Right renal pelvis (tissue), 4 donors: Measurements from ENCODE around the gene RAD51B. TPM values are rescaled to one million over a fixed set of nuclear protein-coding genes. Genes with fewer than 3 reads are reported as not detected.

Experiments
- DNase-seq, 4 donors: peaks; one replicate each; pipeline ENCODE4 v3.0.0-alpha.2; 2013; ENCODE audit warnings: low read depth in 4 of 4, low spot score in 3 of 4, missing footprints in 1 of 4
- polyA plus RNA-seq, 4 donors: library from polyadenylated mRNA; unstranded; fragments of 120-200 nt; gene quantifications; one replicate each; pipeline ENCODE4 v1.2.1, GENCODE V29; 2013; ENCODE audit not compliant: insufficient read length in 4 of 4

The RAD51B gene
- polyA plus RNA-seq, 4 donors = 10.7 to 11.6 (median 11.3) TPM

DNA sequence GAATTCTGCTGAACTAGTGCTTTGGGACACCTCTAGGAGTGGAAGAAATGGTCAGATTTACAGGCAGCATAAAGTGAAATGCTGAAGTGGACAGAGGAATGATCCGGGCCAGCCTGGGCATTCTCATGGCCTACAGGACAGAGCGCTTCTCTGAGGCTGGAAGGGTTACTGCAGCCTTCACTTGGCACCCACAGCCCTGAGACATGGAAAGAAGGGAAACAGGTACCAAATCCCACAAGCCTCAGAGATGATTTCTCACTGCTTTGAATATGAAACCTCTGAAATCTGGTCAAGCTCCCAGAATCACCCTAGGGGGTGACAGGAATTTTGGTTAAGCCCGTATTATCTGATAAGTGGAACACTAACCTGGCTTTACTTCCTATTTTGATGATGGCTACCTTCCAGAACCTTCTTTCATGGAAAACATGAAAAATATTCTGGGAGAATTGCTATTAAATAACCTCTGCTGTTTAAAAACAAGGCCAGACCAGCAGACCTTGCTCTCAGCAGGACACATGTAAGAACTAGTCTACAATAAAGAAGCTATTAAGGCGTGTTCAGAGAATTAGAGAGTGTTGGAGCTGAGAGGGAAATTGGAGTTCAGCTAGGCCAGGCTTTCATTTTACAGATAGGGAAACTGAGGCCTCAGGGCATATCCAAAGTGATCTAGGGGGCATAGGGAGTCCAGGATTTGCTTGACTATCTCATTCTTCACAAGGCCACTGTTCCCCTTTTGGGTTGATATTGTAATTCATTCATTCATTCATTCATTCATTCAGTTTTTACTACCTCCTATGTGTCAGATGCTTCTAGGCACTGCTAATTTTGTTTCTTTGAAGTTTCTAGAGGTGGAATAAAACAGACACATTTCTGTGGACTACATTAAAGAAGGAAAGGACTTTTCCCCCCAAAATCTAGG lies 691.8 kb downstream of the RAD51B start:
- DNase-seq = no peak

- DNase-seq = no peak
These were observed 692.5 kb downstream of the RAD51B start for GRCh38 chr14:68512088-68512487.

- no peak for DNase-seq
These were observed 693.6 kb downstream of the RAD51B start for GRCh38 chr14:68513137-68513536.

- no peak for DNase-seq
These were observed 694.4 kb downstream of the RAD51B start for GRCh38 chr14:68513838-68514607.

DNA sequence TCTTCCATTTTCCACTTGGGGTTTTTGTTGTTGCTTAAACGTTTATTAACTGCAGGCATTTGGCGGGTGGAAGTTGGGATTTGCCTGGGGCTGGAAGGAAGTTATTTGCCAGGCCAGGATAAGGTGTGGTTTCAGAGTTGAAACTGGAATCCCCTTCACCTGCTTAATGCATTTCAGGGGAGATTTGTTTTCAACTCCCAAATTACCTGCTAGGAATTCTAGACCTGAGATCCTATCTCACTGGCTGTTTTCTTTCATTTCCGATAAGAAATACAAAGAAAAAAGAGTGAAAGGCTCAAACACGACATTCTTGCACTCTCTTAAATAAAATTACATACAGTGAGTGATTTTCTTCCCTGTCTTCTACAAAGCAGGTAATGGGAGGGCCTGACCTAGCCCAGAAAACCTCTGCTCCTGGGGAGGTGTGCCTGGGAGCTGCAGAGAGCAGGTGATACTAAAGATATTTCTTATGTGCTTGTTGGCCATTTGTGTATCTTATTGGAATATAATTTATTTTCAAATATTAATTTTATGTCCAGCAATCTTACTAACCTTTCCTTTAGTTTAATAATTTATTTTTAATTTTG lies 695.1 kb downstream of the RAD51B start:
- DNase-seq = no peak

DNA sequence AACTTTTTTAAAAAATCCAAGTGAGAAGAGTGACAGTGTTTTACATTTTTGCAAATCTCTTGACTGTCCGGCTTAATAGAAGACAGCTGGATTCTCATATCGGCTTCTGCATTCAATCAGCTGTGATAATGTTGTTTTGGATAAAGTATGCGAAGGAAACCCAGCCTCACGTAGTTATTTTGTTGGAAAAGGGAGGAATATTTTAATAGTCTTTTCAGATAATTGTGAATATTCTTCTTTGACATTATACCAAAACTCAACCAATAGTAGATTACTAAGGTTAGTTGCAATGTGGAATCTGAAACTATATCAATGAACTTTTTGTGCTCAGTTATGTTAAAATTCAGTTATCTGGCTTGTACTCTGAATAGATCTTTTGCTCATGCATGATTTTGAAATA lies 696.8 kb downstream of the RAD51B start:
- no peak for DNase-seq

GRCh38 chr14:68518166-68518565 lies 698.6 kb downstream of the RAD51B start:
- DNase-seq = no peak

- no peak for DNase-seq
These were observed 699.4 kb downstream of the RAD51B start for GRCh38 chr14:68518761-68519670.

- DNase-seq = no peak
These were observed 700.1 kb downstream of the RAD51B start for GRCh38 chr14:68519671-68520187.

- no peak for DNase-seq
These were observed 701.3 kb downstream of the RAD51B start for GRCh38 chr14:68520637-68521556.

DNA sequence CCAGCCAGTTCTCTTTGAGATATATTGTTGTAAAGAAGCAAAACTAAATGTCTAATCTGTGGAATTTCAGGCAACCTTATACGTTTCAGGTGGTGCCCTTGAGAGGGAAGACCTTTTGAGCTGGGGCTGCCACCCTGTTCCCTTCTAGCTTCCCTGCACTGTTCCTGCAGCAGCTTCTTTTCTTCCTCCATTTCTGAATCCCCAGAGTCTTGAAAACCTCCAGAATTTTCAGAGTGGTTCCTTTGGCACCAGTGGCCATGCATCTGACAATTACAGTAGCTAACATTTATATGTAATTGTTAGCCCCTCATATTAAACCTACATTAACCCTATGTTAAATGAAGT lies 702.0 kb downstream of the RAD51B start:
- no peak for DNase-seq

DNA sequence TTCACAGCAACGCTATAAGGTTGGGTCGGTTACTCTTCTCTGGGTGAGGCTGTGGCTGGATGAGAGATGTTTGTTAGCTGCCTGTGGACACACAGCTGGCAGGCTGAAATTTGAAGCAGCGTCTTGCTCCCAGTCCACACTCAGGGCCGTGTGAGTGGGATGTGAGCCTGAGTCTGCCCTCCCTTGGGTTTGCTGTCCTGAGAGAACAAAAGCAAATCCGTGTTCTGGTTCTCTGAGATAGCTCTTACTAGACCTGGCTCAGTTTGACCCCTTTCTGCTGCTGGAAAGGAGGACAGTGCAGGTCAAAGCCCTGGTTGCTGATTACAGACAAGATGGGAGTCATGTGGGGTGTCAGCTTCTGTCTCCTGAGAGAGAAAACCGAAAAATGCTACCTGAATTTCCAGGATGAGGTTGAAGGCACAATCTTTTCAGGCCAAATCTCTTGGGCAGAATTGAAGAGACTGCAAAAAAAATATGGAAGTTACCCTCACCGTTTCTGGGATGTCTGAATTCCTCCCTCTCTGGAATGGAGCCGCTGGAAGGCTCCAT lies 702.5 kb downstream of the RAD51B start:
- DNase-seq = no peak

DNA sequence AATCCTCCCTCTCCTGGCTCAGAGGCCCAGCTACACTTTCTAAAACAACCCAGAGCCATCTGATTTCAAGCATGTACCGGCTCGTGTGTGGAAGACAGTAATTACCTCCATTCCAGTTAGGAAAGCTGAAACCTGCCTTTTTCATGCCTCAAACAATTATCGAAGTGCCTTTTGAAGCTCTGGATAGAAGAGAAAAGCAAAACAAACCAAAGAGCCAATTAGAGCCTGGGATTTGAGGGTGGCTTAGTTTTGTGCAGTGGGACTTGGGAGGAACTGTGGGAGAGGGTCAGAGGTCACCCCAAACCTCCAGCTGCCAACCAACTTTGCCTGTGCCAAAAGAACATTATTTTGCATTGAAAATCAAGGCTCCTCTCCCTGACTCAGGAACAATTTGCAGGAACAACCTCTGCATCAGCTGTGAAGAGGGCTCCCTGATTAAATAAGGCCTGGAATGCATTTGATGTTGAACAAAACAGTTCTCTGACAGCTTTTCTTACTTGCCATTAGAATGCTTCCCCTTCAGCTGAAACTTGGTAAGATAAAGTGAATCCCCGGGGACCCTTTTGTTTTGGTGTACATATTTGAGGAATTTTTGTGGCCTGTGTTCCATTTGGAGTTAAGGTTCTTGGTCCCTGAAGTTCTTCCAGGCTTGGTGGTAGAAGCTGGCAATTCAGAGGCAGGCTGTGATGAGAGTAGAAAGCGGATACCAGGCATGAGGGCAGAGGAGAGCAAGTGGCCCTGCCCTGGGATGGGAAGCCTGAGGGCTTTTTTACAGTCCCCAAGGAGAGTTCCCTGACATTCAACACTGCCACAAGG lies 703.1 kb downstream of the RAD51B start:
- no peak for DNase-seq

- DNase-seq = no peak
These were observed 703.7 kb downstream of the RAD51B start for GRCh38 chr14:68523326-68523610.

GRCh38 chr14:68523989-68524725 lies 704.6 kb downstream of the RAD51B start:
- DNase-seq = no peak

DNA sequence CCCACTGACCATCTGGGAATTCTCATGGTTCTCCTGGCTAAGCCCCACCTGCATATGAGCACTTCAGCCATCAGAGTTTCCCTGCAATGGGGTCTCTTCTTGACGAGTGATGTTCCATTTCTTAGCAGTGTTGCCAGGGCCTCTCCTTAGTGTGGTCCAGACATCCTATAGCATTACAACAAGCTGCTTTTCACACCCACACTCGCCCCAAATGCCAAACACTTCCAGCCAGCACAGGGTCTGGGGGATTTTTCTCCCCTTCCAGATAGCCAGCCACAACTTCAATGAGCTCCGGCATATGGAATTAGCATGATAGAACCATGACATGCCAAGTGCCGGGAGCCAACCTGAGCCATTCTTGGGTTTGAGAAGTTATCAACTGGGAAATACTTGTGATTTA lies 705.9 kb downstream of the RAD51B start:
- DNase-seq = no peak

- no peak for DNase-seq
These were observed 707.0 kb downstream of the RAD51B start for GRCh38 chr14:68526512-68527091.
